Ureter (tissue), 1 donor: ENCODE measurements around the gene WDR35. TPM values are rescaled to one million over a fixed set of nuclear protein-coding genes. Genes with fewer than 3 reads are reported as not detected.
A peak's percentile ranks its signal among the peaks of the same experiment; 100 is the strongest.

Experiments used
- DNase-seq: peaks from one replicate; pipeline ENCODE4 v3.0.0-alpha.2; 2020; ENCODE audit warnings: low spot score
- total RNA-seq: library from RNA; stranded (reverse); gene quantifications from one replicate; pipeline ENCODE4 v1.2.4, GENCODE V29; 2023
- donor health status: DM: yes; HTN: yes; CAD: no.

The WDR35 gene
- 20.6 TPM for total RNA-seq

GRCh38 chr2:19989667-19990415, at the start of gene WDR35:
TSS of gene WDR35 (minus strand) at chr2:19990105. CDS start at chr2:19990015, 90 bp downstream.
- peak; percentile 89 for DNase-seq

- no peak for DNase-seq
Observed at GRCh38 chr2:20037660-20038059, 47.8 kb upstream of the WDR35 start.

- DNase-seq: no peak
Observed at GRCh38 chr2:20035955-20036666, 46.2 kb upstream of the WDR35 start.

GRCh38 chr2:20034821-20035220, 44.9 kb upstream of the WDR35 start:
- DNase-seq: no peak

- DNase-seq: no peak
Observed at GRCh38 chr2:20034218-20034617, 44.3 kb upstream of the WDR35 start.

GRCh38 chr2:20033322-20033721, 43.4 kb upstream of the WDR35 start:
- DNase-seq: no peak

- DNase-seq: no peak
Observed at GRCh38 chr2:20030224-20030623, 40.3 kb upstream of the WDR35 start.

GRCh38 chr2:20027705-20028434, 38.0 kb upstream of the WDR35 start:
- DNase-seq: no peak

GRCh38 chr2:20027260-20027677, 37.4 kb upstream of the WDR35 start:
- no peak for DNase-seq

- DNase-seq: no peak
Observed at GRCh38 chr2:20025065-20025786, 35.3 kb upstream of the WDR35 start.

- DNase-seq: no peak
Observed at GRCh38 chr2:20023688-20024087, 33.8 kb upstream of the WDR35 start.

GRCh38 chr2:20021405-20022009, 31.6 kb upstream of the WDR35 start:
- DNase-seq: no peak

- no peak for DNase-seq
Observed at GRCh38 chr2:20019747-20020146, 29.8 kb upstream of the WDR35 start.

GRCh38 chr2:20018601-20019152, 28.8 kb upstream of the WDR35 start:
- no peak for DNase-seq

GRCh38 chr2:20016346-20016745, 26.4 kb upstream of the WDR35 start:
- no peak for DNase-seq

GRCh38 chr2:20015482-20016083, 25.7 kb upstream of the WDR35 start:
- no peak for DNase-seq

- no peak for DNase-seq
Observed at GRCh38 chr2:20013126-20013849, 23.4 kb upstream of the WDR35 start.

- no peak for DNase-seq
Observed at GRCh38 chr2:20012282-20013125, 22.6 kb upstream of the WDR35 start, which contains the start of gene MATN3. TSS of gene MATN3 (minus strand) at chr2:20012668. CDS start at chr2:20012631, 37 bp downstream.

GRCh38 chr2:20012032-20012281, 22.1 kb upstream of the WDR35 start:
- DNase-seq: no peak
